ENCODE measurements around the gene RDM1. TPM values are rescaled to one million over a fixed set of nuclear protein-coding genes. Genes with fewer than 3 reads are reported as not detected.

The RDM1 gene
- total and polyA plus RNA-seq, 4 experiments from 2014 or later: 0.38 to 1.9 (median 0.92) TPM

DNA sequence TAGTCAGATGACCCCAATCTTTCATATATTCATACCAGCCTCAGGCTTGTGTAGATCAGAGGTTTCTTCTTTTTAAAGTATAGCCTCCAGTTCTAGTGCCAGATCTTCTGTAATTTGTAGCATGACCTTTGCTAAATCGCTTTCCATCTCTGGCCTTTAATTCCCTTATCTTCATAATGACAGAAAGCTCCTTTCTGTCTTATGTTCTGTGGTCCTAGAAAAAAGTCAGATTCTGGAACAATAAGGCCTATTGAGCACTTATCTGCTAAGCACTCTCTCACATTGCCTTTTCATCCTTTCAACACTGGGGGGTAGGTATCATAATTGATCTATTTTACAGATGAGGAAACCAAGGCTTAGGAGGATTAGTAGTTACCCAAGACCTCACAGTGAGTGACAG is 41.5 kb upstream of the RDM1 start:
- Histone ChIP-seq H3K36me3 (ENCODE audit: insufficient read depth, low read length) (no peaks in the 10 kb centered on the region), H3K4me1 (ENCODE audit: insufficient read depth, low read length) (no peaks in the 10 kb centered on the region), H3K9me3 (ENCODE audit: control insufficient read depth in 1 of 2, low read length in 2 of 2) (no peaks in the 10 kb centered on the region), H3K4me3 (ENCODE audit: low read length in 2 of 2) (no peak overlapping the region), H3K27me3 (ENCODE audit: insufficient read depth, low read length) (no peaks in the 10 kb centered on the region), H3K27ac (ENCODE audit: low read depth, low read length) (no peak overlapping the region)
- ChIA-PET CTCF (ENCODE audit: partially characterized antibody) (interaction anchor here (1.4 to 2.1 kb wide), 2 partner anchors 24 to 177 kb away, joined by 3 to 10 read pairs; no protein-coding TSS in a partner anchor), POLR2A (ENCODE audit: partially characterized antibody) (no interaction called here)
- Mint-ChIP-seq H3K27ac (no peak overlapping the region), H3K27me3 (peaks cover 0 to 4% of the 10 kb centered on the region in 2 donors), H3K4me3 (no peak overlapping the region), H3K9me3 (peaks cover 0 to 2% (median 0%) of the 10 kb centered on the region in 8 donors), H3K4me1 (peaks cover 0 to 3% (median under 1%) of the 10 kb centered on the region in 4 donors), H3K36me3 (no peaks in the 10 kb centered on the region)
- DNase-seq: no peak
- intact Hi-C loops (cut with micrococcal nuclease): no loop called here

DNA sequence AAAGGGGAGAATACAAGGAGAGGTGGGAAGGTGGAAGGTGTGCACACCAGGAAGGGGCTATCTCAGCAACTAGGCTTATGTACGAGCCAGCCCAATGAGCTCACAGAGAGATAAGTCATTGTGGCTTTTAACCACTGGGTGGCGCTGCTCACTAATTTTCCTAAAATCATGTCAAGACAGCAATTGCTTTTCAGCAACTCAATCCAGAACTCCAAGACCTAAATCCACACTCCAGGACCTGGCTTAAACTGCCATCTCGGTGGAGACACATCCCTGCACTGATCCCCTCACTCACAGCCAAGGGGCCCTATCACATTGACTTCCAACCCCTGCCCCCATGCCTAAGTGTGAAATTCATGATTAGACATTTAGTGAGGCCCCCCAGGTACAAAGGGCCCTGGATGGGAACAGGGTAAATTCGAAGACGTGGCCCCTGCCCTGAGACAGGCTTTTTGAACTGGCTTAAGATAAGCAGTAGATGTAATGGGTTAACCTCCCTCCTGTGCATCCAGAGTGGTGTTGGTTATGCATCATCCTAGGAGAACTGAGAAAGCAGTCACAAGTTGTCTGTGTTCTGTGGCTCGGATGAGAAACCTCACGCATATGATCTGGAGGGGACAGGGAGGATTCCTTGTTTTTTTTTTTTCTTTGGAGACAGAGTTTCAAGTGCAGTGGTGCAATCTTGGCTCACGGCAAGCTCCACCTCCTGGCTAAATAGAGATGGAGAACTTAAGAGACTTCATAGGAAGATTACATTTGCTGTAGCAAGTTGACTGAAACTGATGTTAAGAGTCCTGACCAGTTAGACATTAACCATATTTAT is 39.2 kb upstream of the RDM1 start:
- CTCF ChIA-PET (ENCODE audit: partially characterized antibody): interaction anchor here (0.7 to 2.4 kb wide), 25 partner anchors 8 to 513 kb away, joined by 3 to 14 read pairs (median 4); partner anchors contain the start of gene LYZL6
- Histone ChIP-seq H3K4me3 (ENCODE audit: low read length in 2 of 2) (no peak overlapping the region), H3K27ac (ENCODE audit: low read depth, low read length) (no peak overlapping the region), H3K27me3 (ENCODE audit: insufficient read depth, low read length) (no peaks in the 10 kb centered on the region), H3K4me1 (ENCODE audit: insufficient read depth, low read length) (no peaks in the 10 kb centered on the region), H3K36me3 (ENCODE audit: insufficient read depth, low read length) (no peaks in the 10 kb centered on the region), H3K9me3 (ENCODE audit: control insufficient read depth in 1 of 2, low read length in 2 of 2) (no peaks in the 10 kb centered on the region)
- Mint-ChIP-seq H3K9me3 (peaks cover 0 to 2% (median 0%) of the 10 kb centered on the region in 8 donors), H3K4me1 (peaks cover 0 to 3% (median under 1%) of the 10 kb centered on the region in 4 donors), H3K36me3 (no peaks in the 10 kb centered on the region), H3K4me3 (peak overlapping the region in 1 of 8 donors; percentile 29), H3K27me3 (peaks cover 0 to 4% of the 10 kb centered on the region in 2 donors), H3K27ac (no peak overlapping the region)
- intact Hi-C loops (cut with micrococcal nuclease): loop anchor here (1.0 kb wide), 3 partner anchors 103 to 514 kb away; no protein-coding TSS in a partner anchor
- DNase-seq: peak; percentile 52 to 64 (median 56)
- POLR2A ChIA-PET (ENCODE audit: partially characterized antibody): interaction anchor here (0.8 kb wide), 1 partner anchor 94 kb away, joined by 3 read pairs; no protein-coding TSS in a partner anchor

GRCh38 chr17:35968520-35969054 is 38.0 kb upstream of the RDM1 start:
- Histone ChIP-seq H3K9me3 (ENCODE audit: control insufficient read depth in 1 of 2, low read length in 2 of 2) (no peaks in the 10 kb centered on the region), H3K4me1 (ENCODE audit: insufficient read depth, low read length) (no peaks in the 10 kb centered on the region), H3K36me3 (ENCODE audit: insufficient read depth, low read length) (no peaks in the 10 kb centered on the region), H3K27ac (ENCODE audit: low read depth, low read length) (no peak overlapping the region), H3K27me3 (ENCODE audit: insufficient read depth, low read length) (no peaks in the 10 kb centered on the region), H3K4me3 (ENCODE audit: low read length in 2 of 2) (no peak overlapping the region)
- Mint-ChIP-seq H3K27me3 (peaks cover 0 to 4% of the 10 kb centered on the region in 2 donors), H3K4me3 (no peak overlapping the region), H3K36me3 (no peaks in the 10 kb centered on the region), H3K27ac (no peak overlapping the region), H3K4me1 (peaks cover 0 to 3% (median under 1%) of the 10 kb centered on the region in 4 donors), H3K9me3 (peaks cover 0 to 2% (median 0%) of the 10 kb centered on the region in 8 donors)
- POLR2A ChIA-PET (ENCODE audit: partially characterized antibody): no interaction called here
- intact Hi-C loops (cut with micrococcal nuclease): loop anchor here (1.0 kb wide), 3 partner anchors 104 to 515 kb away; no protein-coding TSS in a partner anchor
- no peak for DNase-seq
- CTCF ChIA-PET (ENCODE audit: partially characterized antibody): interaction anchor here (0.7 to 2.4 kb wide), 20 partner anchors 8 to 509 kb away, joined by 3 to 14 read pairs (median 4); no protein-coding TSS in a partner anchor

- Histone ChIP-seq H3K9me3 (ENCODE audit: control insufficient read depth in 1 of 2, low read length in 2 of 2) (no peaks in the 10 kb centered on the region), H3K36me3 (ENCODE audit: insufficient read depth, low read length) (no peaks in the 10 kb centered on the region), H3K4me3 (ENCODE audit: low read length in 2 of 2) (no peak overlapping the region), H3K4me1 (ENCODE audit: insufficient read depth, low read length) (no peaks in the 10 kb centered on the region), H3K27me3 (ENCODE audit: insufficient read depth, low read length) (no peaks in the 10 kb centered on the region), H3K27ac (ENCODE audit: low read depth, low read length) (no peak overlapping the region)
- Mint-ChIP-seq H3K4me1 (peaks cover 0 to 3% (median 0%) of the 10 kb centered on the region in 4 donors), H3K9me3 (peaks cover 0 to 2% (median 0%) of the 10 kb centered on the region in 8 donors), H3K4me3 (no peak overlapping the region), H3K36me3 (no peaks in the 10 kb centered on the region), H3K27ac (no peak overlapping the region), H3K27me3 (peaks cover 4% of the 10 kb centered on the region in 2 donors)
- CTCF ChIA-PET (ENCODE audit: partially characterized antibody): interaction anchor here (1.1 to 1.6 kb wide), 2 partner anchors 11 to 201 kb away, joined by 5 to 11 read pairs; no protein-coding TSS in a partner anchor
- POLR2A ChIA-PET (ENCODE audit: partially characterized antibody): no interaction called here
- no peak for DNase-seq
- intact Hi-C loops (cut with micrococcal nuclease): no loop called here
These were observed 34.7 kb upstream of the RDM1 start for GRCh38 chr17:35965272-35965671.

- intact Hi-C loops (cut with micrococcal nuclease): no loop called here
- no peak overlapping the region for H3K4me3 Mint-ChIP-seq
- H3K9me3 Mint-ChIP-seq: peaks cover 0 to 2% (median 0%) of the 10 kb centered on the region in 8 donors
- ChIA-PET POLR2A (ENCODE audit: partially characterized antibody) (no interaction called here), CTCF (ENCODE audit: partially characterized antibody) (interaction anchor here (0.9 to 2.4 kb wide), 3 partner anchors 12 to 109 kb away, joined by 3 to 10 read pairs (median 3); no protein-coding TSS in a partner anchor)
- no peaks in the 10 kb centered on the region for H3K36me3 ChIP-seq (ENCODE audit: insufficient read depth, low read length)
- H3K36me3 Mint-ChIP-seq: no peaks in the 10 kb centered on the region
- no peaks in the 10 kb centered on the region for H3K27me3 ChIP-seq (ENCODE audit: insufficient read depth, low read length)
- H3K27ac Mint-ChIP-seq: no peak overlapping the region
- no peak for DNase-seq
- H3K4me1 ChIP-seq (ENCODE audit: insufficient read depth, low read length): no peaks in the 10 kb centered on the region
- no peak overlapping the region for H3K27ac ChIP-seq (ENCODE audit: low read depth, low read length)
- H3K4me3 ChIP-seq (ENCODE audit: low read length in 2 of 2): no peak overlapping the region
- no peaks in the 10 kb centered on the region for H3K4me1 Mint-ChIP-seq
- no peaks in the 10 kb centered on the region for H3K9me3 ChIP-seq (ENCODE audit: control insufficient read depth in 1 of 2, low read length in 2 of 2)
- H3K27me3 Mint-ChIP-seq: peaks cover under 1 to 5% of the 10 kb centered on the region in 2 donors
These were observed 33.1 kb upstream of the RDM1 start for GRCh38 chr17:35963663-35964062.

DNA sequence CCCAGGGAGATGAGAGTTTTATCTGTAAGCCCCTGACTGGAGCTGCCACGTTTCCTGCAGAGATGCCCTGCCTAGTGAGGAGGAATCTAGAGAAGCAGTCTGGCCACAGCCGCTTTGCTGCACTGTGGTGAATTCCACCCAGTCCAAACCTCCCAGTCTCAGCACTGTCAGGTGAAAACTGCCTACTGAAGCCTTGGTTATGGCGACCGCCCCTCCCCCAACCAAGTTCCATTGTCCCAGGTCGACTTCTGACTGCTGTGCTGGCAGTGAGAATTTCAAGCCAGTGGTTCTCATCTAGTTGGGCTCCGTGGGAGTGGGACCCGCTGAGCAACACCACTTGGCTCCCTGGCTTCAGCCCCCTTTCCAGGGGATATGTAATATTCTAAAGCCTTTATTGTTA is 23.1 kb upstream of the RDM1 start:
- Histone ChIP-seq H3K27me3 (ENCODE audit: insufficient read depth, low read length) (no peaks in the 10 kb centered on the region), H3K36me3 (ENCODE audit: insufficient read depth, low read length) (no peaks in the 10 kb centered on the region), H3K27ac (ENCODE audit: low read depth, low read length) (no peak overlapping the region), H3K9me3 (ENCODE audit: control insufficient read depth in 1 of 2, low read length in 2 of 2) (no peaks in the 10 kb centered on the region), H3K4me1 (ENCODE audit: insufficient read depth, low read length) (no peaks in the 10 kb centered on the region), H3K4me3 (ENCODE audit: low read length in 2 of 2) (no peak overlapping the region)
- H3K9me3 Mint-ChIP-seq: peaks cover 0 to 5% (median 0%) of the 10 kb centered on the region in 8 donors
- no peak for DNase-seq
- peaks cover 7 to 10% of the 10 kb centered on the region in 2 donors for H3K27me3 Mint-ChIP-seq
- H3K4me1 Mint-ChIP-seq: peaks cover 0 to 3% (median 0%) of the 10 kb centered on the region in 4 donors
- ChIA-PET CTCF (ENCODE audit: partially characterized antibody) (no interaction called here), POLR2A (ENCODE audit: partially characterized antibody) (no interaction called here)
- no peak overlapping the region for H3K27ac Mint-ChIP-seq
- intact Hi-C loops (cut with micrococcal nuclease): no loop called here
- no peak overlapping the region for H3K4me3 Mint-ChIP-seq
- H3K36me3 Mint-ChIP-seq: no peaks in the 10 kb centered on the region

DNA sequence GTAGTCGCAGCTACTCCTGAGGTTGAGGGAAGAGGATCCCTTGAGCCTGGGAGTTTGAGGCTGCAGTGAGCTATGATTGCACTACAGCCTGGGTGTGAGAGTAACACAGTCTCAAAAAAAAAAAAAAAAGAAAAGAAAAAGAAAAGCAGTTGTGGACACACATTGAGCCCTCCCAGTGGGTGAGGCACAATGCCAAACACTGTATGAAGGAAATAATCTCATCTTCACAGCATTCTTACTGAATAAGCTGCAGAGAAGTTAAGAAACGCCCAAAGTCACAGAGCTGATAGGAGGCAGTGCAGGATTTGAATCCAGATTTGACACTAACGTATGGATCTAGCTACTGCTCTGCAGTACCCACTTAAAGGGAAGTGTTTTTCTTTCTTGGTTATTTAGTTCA is 18.8 kb upstream of the RDM1 start:
- no peak overlapping the region for H3K27ac ChIP-seq (ENCODE audit: low read depth, low read length)
- CTCF ChIA-PET (ENCODE audit: partially characterized antibody): interaction anchor here (2.8 kb wide), 1 partner anchor 9 kb away, joined by 7 read pairs; no protein-coding TSS in a partner anchor
- POLR2A ChIA-PET (ENCODE audit: partially characterized antibody): interaction anchor here (1.4 kb wide), 1 partner anchor 537 kb away, joined by 3 read pairs; the partner anchor contains the start of gene ZNHIT3

More for the DNA sequence above, 18.8 kb upstream of the RDM1 start:
- H3K27me3 Mint-ChIP-seq: no peaks in the 10 kb centered on the region
- intact Hi-C loops (cut with micrococcal nuclease): no loop called here
- no peaks in the 10 kb centered on the region for H3K36me3 Mint-ChIP-seq
- Histone ChIP-seq H3K4me1 (ENCODE audit: insufficient read depth, low read length) (peaks cover 3% of the 10 kb centered on the region), H3K4me3 (ENCODE audit: low read length in 2 of 2) (no peak overlapping the region), H3K36me3 (ENCODE audit: insufficient read depth, low read length) (no peaks in the 10 kb centered on the region), H3K27me3 (ENCODE audit: insufficient read depth, low read length) (no peaks in the 10 kb centered on the region), H3K9me3 (ENCODE audit: control insufficient read depth in 1 of 2, low read length in 2 of 2) (no peaks in the 10 kb centered on the region)
- no peak overlapping the region for H3K4me3 Mint-ChIP-seq
- peaks cover 0 to 8% (median 0%) of the 10 kb centered on the region in 4 donors for H3K4me1 Mint-ChIP-seq
- no peak overlapping the region for H3K27ac Mint-ChIP-seq
- no peaks in the 10 kb centered on the region for H3K9me3 Mint-ChIP-seq
- DNase-seq: no peak

Data from CD4-positive, alpha-beta memory T cell (primary cell).